Calu3 (cell line): Measurements from ENCODE around the gene BDKRB1. TPM values are rescaled to one million over a fixed set of nuclear protein-coding genes. Genes with fewer than 3 reads are reported as not detected.

ENCODE experiments used
- BruUV-seq: library from RNA; stranded (reverse); fragments of 400-500 nt; replicated peaks from 2 replicates; lab custom pipeline; 2021; lab: Mats Ljungman, UMichigan
- CTCF ChIA-PET: fragments of 300-600 bp; sonication (Branson Sonifier 250); formaldehyde crosslinking; loops from one replicate; lab custom pipeline; 2022; ENCODE audit warnings: antibody characterized with exemption; lab: Charles Lee
- DNase-seq: peaks from one replicate; pipeline ENCODE4 v3.0.0; 2022
- H3K27ac Mint-ChIP-seq: one replicate; pipeline ENCODE4 v1.8.0; 2022; ENCODE audit warnings: mixed read lengths; ENCODE audit not compliant: unreplicated experiment
- H3K27me3 Mint-ChIP-seq: one replicate; pipeline ENCODE4 v1.8.0; 2022; ENCODE audit warnings: mixed read lengths; ENCODE audit not compliant: unreplicated experiment
- H3K36me3 Mint-ChIP-seq: one replicate; pipeline ENCODE4 v1.8.0; 2022; ENCODE audit warnings: mild to moderate bottlenecking, moderate library complexity, mixed read lengths; ENCODE audit not compliant: insufficient read depth, unreplicated experiment
- H3K4me1 Mint-ChIP-seq: one replicate; pipeline ENCODE4 v1.8.0; 2022; ENCODE audit warnings: mild to moderate bottlenecking, low read depth, mixed read lengths; ENCODE audit not compliant: unreplicated experiment
- H3K4me3 Mint-ChIP-seq: one replicate; pipeline ENCODE4 v1.8.0; 2022; ENCODE audit warnings: mild to moderate bottlenecking, low read depth, moderate library complexity, mixed read lengths; ENCODE audit not compliant: unreplicated experiment
- H3K9me3 Mint-ChIP-seq: one replicate; pipeline ENCODE4 v1.8.0; 2022; ENCODE audit warnings: low read depth, mixed read lengths; ENCODE audit not compliant: unreplicated experiment
- CTCF ChIP-seq: fragments of 200-600 bp; IDR thresholded peaks from one replicate; pipeline ENCODE4 v1.8.0; 2022; ENCODE audit warnings: antibody characterized with exemption; ENCODE audit not compliant: unreplicated experiment
- intact Hi-C: fragments of 100-400 bp; cut with micrococcal nuclease; formaldehyde crosslinking; loops from one replicate; pipeline ENCODE4 v1.10.0; 2022; ENCODE audit not compliant: unreplicated experiment
- total RNA-seq: library from RNA; stranded (reverse); gene quantifications from 2 replicates; pipeline ENCODE4 v1.2.3, GENCODE V29; 2022

Gene BDKRB1
- total RNA-seq, 1 experiment from 2014 or later: not detected

- peak overlapping the region; percentile 44 for H3K4me3 Mint-ChIP-seq
- H3K27ac Mint-ChIP-seq: peak overlapping the region; percentile 46
- H3K9me3 Mint-ChIP-seq: no peaks in the 10 kb centered on the region
- H3K4me1 Mint-ChIP-seq: peaks cover 46% of the 10 kb centered on the region
- CTCF ChIA-PET: no interaction called here
- intact Hi-C loops: loop anchor here (5.0 kb wide), 1 partner anchor 65 kb away; the partner anchor contains the start of gene BDKRB2
- no peak for TF ChIP-seq CTCF
- H3K27me3 Mint-ChIP-seq: no peaks in the 10 kb centered on the region
- BruUV-seq: no TSS peak
- no peaks in the 10 kb centered on the region for H3K36me3 Mint-ChIP-seq
- no peak for DNase-seq
These were observed 11.3 kb downstream of the BDKRB1 start for GRCh38 chr14:96267336-96267735.

- CTCF ChIA-PET: no interaction called here
- no peak for DNase-seq
- TSS peak; percentile 84 for BruUV-seq
- no peaks in the 10 kb centered on the region for H3K36me3 Mint-ChIP-seq
- H3K4me3 Mint-ChIP-seq: peak overlapping the region; percentile 44
- no peaks in the 10 kb centered on the region for H3K27me3 Mint-ChIP-seq
- H3K4me1 Mint-ChIP-seq: peaks cover 46% of the 10 kb centered on the region
- intact Hi-C loops: loop anchor here (5.0 kb wide), 1 partner anchor 66 kb away; the partner anchor contains the start of gene BDKRB2
- H3K27ac Mint-ChIP-seq: peak overlapping the region; percentile 41
- H3K9me3 Mint-ChIP-seq: no peaks in the 10 kb centered on the region
- no peak for TF ChIP-seq CTCF
These were observed 11.9 kb downstream of the BDKRB1 start for GRCh38 chr14:96267916-96268315.

- H3K9me3 Mint-ChIP-seq: no peaks in the 10 kb centered on the region
- H3K4me3 Mint-ChIP-seq: peak overlapping the region; percentile 44
- peaks cover 41% of the 10 kb centered on the region for H3K4me1 Mint-ChIP-seq
- intact Hi-C loops: loop anchor here (5.0 kb wide), 1 partner anchor 66 kb away; the partner anchor contains the start of gene BDKRB2
- H3K27ac Mint-ChIP-seq: peak overlapping the region; percentile 53
- no peak for TF ChIP-seq CTCF
- no TSS peak for BruUV-seq
- DNase-seq: peak; percentile 66
- no peaks in the 10 kb centered on the region for H3K36me3 Mint-ChIP-seq
- CTCF ChIA-PET: interaction anchor here (1.0 to 1.1 kb wide), 2 partner anchors 166 to 168 kb away, joined by 3 to 5 read pairs; no protein-coding TSS in a partner anchor
- H3K27me3 Mint-ChIP-seq: no peaks in the 10 kb centered on the region
These were observed 12.7 kb downstream of the BDKRB1 start for GRCh38 chr14:96268431-96269358.

- no peak for DNase-seq
- BruUV-seq: no TSS peak
- Mint-ChIP-seq H3K4me3 (peak overlapping the region; percentile 44), H3K27me3 (no peaks in the 10 kb centered on the region), H3K36me3 (no peaks in the 10 kb centered on the region), H3K27ac (peak overlapping the region; percentile 53), H3K4me1 (peaks cover 38% of the 10 kb centered on the region), H3K9me3 (no peaks in the 10 kb centered on the region)
- TF ChIP-seq CTCF: no peak
- CTCF ChIA-PET: interaction anchor here (1.0 to 1.1 kb wide), 2 partner anchors 167 to 169 kb away, joined by 3 to 5 read pairs; no protein-coding TSS in a partner anchor
- intact Hi-C loops: loop anchor here (5.0 kb wide), 1 partner anchor 67 kb away; the partner anchor contains the start of gene BDKRB2
These were observed 13.3 kb downstream of the BDKRB1 start for GRCh38 chr14:96269359-96269710.
